Measurements from ENCODE around the gene SLC34A1.
"Not testable (repeated sequence)": the region's sequence is repeated elsewhere in the genome, so short reads cannot be mapped to it uniquely, and the experiment has no call there.

Gene SLC34A1

GRCh38 chr5:177368869-177369644 lies 15.2 kb upstream of the SLC34A1 start:
- DNase-seq: peak; percentile 54

GRCh38 chr5:177369645-177370440 lies 14.4 kb upstream of the SLC34A1 start:
- no peak for DNase-seq

GRCh38 chr5:177370488-177371119 lies 13.6 kb upstream of the SLC34A1 start:
- DNase-seq: peak; percentile 62

- DNase-seq: no peak
Measured at GRCh38 chr5:177371120-177372033, 12.9 kb upstream of the SLC34A1 start.

- DNase-seq: no peak
Measured at GRCh38 chr5:177372034-177372896, 12.0 kb upstream of the SLC34A1 start.

- no peak for DNase-seq
Measured at GRCh38 chr5:177372910-177373309, 11.3 kb upstream of the SLC34A1 start.

- DNase-seq: no peak
Measured at GRCh38 chr5:177373806-177374205, 10.4 kb upstream of the SLC34A1 start.

GRCh38 chr5:177374211-177374610 lies 10.0 kb upstream of the SLC34A1 start:
- no peak for DNase-seq

GRCh38 chr5:177375516-177375915 lies 8.7 kb upstream of the SLC34A1 start:
- DNase-seq: not testable (repeated sequence)

GRCh38 chr5:177376107-177376506 lies 8.1 kb upstream of the SLC34A1 start:
- DNase-seq: no peak

GRCh38 chr5:177377851-177378776 lies 6.1 kb upstream of the SLC34A1 start:
- DNase-seq: no peak

GRCh38 chr5:177378884-177379883 lies 5.0 kb upstream of the SLC34A1 start:
- peak; percentile 46 for DNase-seq

GRCh38 chr5:177380805-177381126 lies 3.5 kb upstream of the SLC34A1 start:
- DNase-seq: no peak

GRCh38 chr5:177382423-177383029 lies 1.7 kb upstream of the SLC34A1 start:
- no peak for DNase-seq

- no peak for DNase-seq
Measured at GRCh38 chr5:177383181-177383580, 1.1 kb upstream of the SLC34A1 start.

- no peak for DNase-seq
Measured at GRCh38 chr5:177385720-177386119, 1.5 kb downstream of the SLC34A1 start.

- no peak for DNase-seq
Measured at GRCh38 chr5:177386542-177386941, 2.3 kb downstream of the SLC34A1 start.

- no peak for DNase-seq
Measured at GRCh38 chr5:177387405-177387804, 3.2 kb downstream of the SLC34A1 start.

- DNase-seq: no peak
Measured at GRCh38 chr5:177388521-177389052, 4.4 kb downstream of the SLC34A1 start.

All from suppressor macrophage treated with lipopolysaccharide for 4 hours (primary cell).